Skeletal muscle cell (primary cell): ENCODE measurements around the gene DENND11.

Experiments
- DNase-seq: peaks from one replicate; pipeline ENCODE4 v3.0.0-alpha.2; 2010; ENCODE audit warnings: low read depth
- H3K4me3 ChIP-seq: 2 replicates; pipeline ENCODE4 v1.5.1; 2011; ENCODE audit warnings: low read depth, mild to moderate bottlenecking, control low read depth, low read length, moderate library complexity

DENND11 gene

GRCh38 chr7:141659501-141659900, 42.5 kb downstream of the DENND11 start:
- no peak for DNase-seq
- no peak overlapping the region for H3K4me3 ChIP-seq

- H3K4me3 ChIP-seq = no peak overlapping the region
- DNase-seq = no peak
Observed at GRCh38 chr7:141654551-141654950, 47.4 kb downstream of the DENND11 start.

GRCh38 chr7:141652691-141653090, 49.3 kb downstream of the DENND11 start:
- DNase-seq = no peak
- H3K4me3 ChIP-seq = no peak overlapping the region
